GM21529 (cell line): ENCODE results near the gene HOXA3.

ENCODE experiments used
- ATAC-seq: cut with Tn5 transposase; IDR thresholded peaks from one replicate; pipeline ENCODE4 v1.9.1; 2021; ENCODE audit not compliant: unreplicated experiment

The HOXA3 gene

GRCh38 chr7:27116962-27117886, 35.2 kb downstream of the HOXA3 start:
- no peak for ATAC-seq

- ATAC-seq, result no peak
Measured at GRCh38 chr7:27116031-27116961, 36.1 kb downstream of the HOXA3 start.

GRCh38 chr7:27115221-27116026, 37.0 kb downstream of the HOXA3 start:
- ATAC-seq, result no peak

- no peak for ATAC-seq
Measured at GRCh38 chr7:27114881-27115220, 37.5 kb downstream of the HOXA3 start.

- no peak for ATAC-seq
Measured at GRCh38 chr7:27113991-27114769, 38.2 kb downstream of the HOXA3 start.

- ATAC-seq, result no peak
Measured at GRCh38 chr7:27112955-27113949, 39.1 kb downstream of the HOXA3 start.

GRCh38 chr7:27112361-27112760, 40.0 kb downstream of the HOXA3 start:
- no peak for ATAC-seq

GRCh38 chr7:27111751-27112277, 40.6 kb downstream of the HOXA3 start:
- ATAC-seq, result no peak

GRCh38 chr7:27111042-27111750, 41.2 kb downstream of the HOXA3 start:
- ATAC-seq, result no peak

GRCh38 chr7:27110186-27111031, 42.0 kb downstream of the HOXA3 start:
- ATAC-seq, result no peak

GRCh38 chr7:27109466-27110185, 42.8 kb downstream of the HOXA3 start:
- no peak for ATAC-seq

- no peak for ATAC-seq
Measured at GRCh38 chr7:27108390-27109127, 43.8 kb downstream of the HOXA3 start.

GRCh38 chr7:27107391-27108381, 44.7 kb downstream of the HOXA3 start:
- no peak for ATAC-seq

GRCh38 chr7:27106901-27107240, 45.5 kb downstream of the HOXA3 start:
- no peak for ATAC-seq
